H1 (cell line): ENCODE data around the gene EHBP1. TPM values are rescaled to one million over a fixed set of nuclear protein-coding genes. Genes with fewer than 3 reads are reported as not detected.

Source experiments
- CTCF ChIA-PET: fragments of 300-600 bp; sonication (Branson Sonifier 250); formaldehyde crosslinking; loops from one replicate; lab custom pipeline; 2021; ENCODE audit not compliant: partially characterized antibody; lab: Charles Lee
- POLR2A ChIA-PET: fragments of 300-600 bp; sonication (Branson Sonifier 250); formaldehyde crosslinking; loops from one replicate; lab custom pipeline; 2021; ENCODE audit warnings: inconsistent platforms; ENCODE audit not compliant: partially characterized antibody; lab: Charles Lee
- DNase-seq, 2 experiments: peaks; one replicate each; pipeline versions ENCODE4 v3.0.0 to v3.0.0-alpha.2; 2010 to 2022; ENCODE audit warnings: low spot score in 2 of 2, low read depth in 1 of 2, mixed read lengths in 1 of 2
- FAIRE-seq: peaks from 2 replicates; lab custom pipeline; 2011; peaks lifted over from hg19 to GRCh38; lab: Jason Lieb, UNC
- H2AFZ ChIP-seq: 2 replicates; pipeline ENCODE4 v1.8.1; 2012; ENCODE audit warnings: low read length, inconsistent platforms
- H2AK5ac ChIP-seq: 2 replicates; pipeline ENCODE4 v1.6.1; 2013; ENCODE audit warnings: low read depth, low read length
- H2BK120ac ChIP-seq: replicated peaks from 2 replicates; pipeline ENCODE3; 2013; ENCODE audit warnings: low read depth, low read length, inconsistent platforms
- H2BK12ac ChIP-seq: 2 replicates; pipeline ENCODE4 v1.6.1; 2013; ENCODE audit warnings: low read depth, low read length
- H2BK15ac ChIP-seq: 2 replicates; pipeline ENCODE4 v1.6.1; 2013; ENCODE audit warnings: low read length
- H2BK20ac ChIP-seq: 2 replicates; pipeline ENCODE4 v1.6.1; 2013; ENCODE audit warnings: low read length
- H2BK5ac ChIP-seq: 2 replicates; pipeline ENCODE4 v1.6.1; 2013; ENCODE audit warnings: low read depth, low read length
- H3K14ac ChIP-seq: 2 replicates; pipeline ENCODE4 v1.6.1; 2013; ENCODE audit warnings: inconsistent platforms; ENCODE audit not compliant: insufficient read length
- H3K18ac ChIP-seq: 2 replicates; pipeline ENCODE4 v1.6.1; 2013; ENCODE audit warnings: low read length; ENCODE audit errors: extremely low read depth
- H3K23ac ChIP-seq: 2 replicates; pipeline ENCODE4 v1.6.1; 2013; ENCODE audit warnings: inconsistent platforms; ENCODE audit not compliant: insufficient read length
- H3K23me2 ChIP-seq: 2 replicates; pipeline ENCODE4 v1.6.1; 2013; ENCODE audit warnings: low read depth, low read length
- H3K27ac ChIP-seq: 2 replicates; pipeline ENCODE4 v1.6.1; 2011; ENCODE audit warnings: low read depth, low read length, inconsistent platforms
- H3K27me3 ChIP-seq, 4 experiments: replicated peaks in 1 of 4; 1 replicate in 1 of 4; 2 replicates in 3 of 4; pipeline versions ENCODE4 v1.6.1 to v1.8.1; 2011 to 2013; ENCODE audit warnings: low read length in 3 of 4, mild to moderate bottlenecking in 3 of 4, inconsistent platforms in 2 of 4, mixed read lengths in 2 of 4, moderate library complexity in 1 of 4; ENCODE audit not compliant: control insufficient read depth in 3 of 4, insufficient read depth in 3 of 4; ENCODE audit errors: extremely low read depth in 1 of 4
- H3K36me3 ChIP-seq, 4 experiments: 2 replicates each; pipeline versions ENCODE4 v1.6.1 to v1.8.1; 2011 to 2013; ENCODE audit warnings: mild to moderate bottlenecking in 4 of 4, low read length in 3 of 4, moderate library complexity in 2 of 4, control low read depth in 1 of 4, inconsistent platforms in 1 of 4; ENCODE audit not compliant: insufficient read depth in 4 of 4, control insufficient read depth in 2 of 4
- H3K4ac ChIP-seq: replicated peaks from 2 replicates; pipeline ENCODE3; 2013; ENCODE audit warnings: low read length, low read depth, mixed read lengths, inconsistent platforms; ENCODE audit not compliant: insufficient read length
- H3K4me1 ChIP-seq, 4 experiments: replicated peaks in 1 of 4; 1 replicate in 1 of 4; 2 replicates in 3 of 4; pipeline versions ENCODE4 v1.6.1 to v1.8.1; 2011 to 2013; ENCODE audit warnings: low read length in 3 of 4, inconsistent platforms in 2 of 4, mixed read lengths in 1 of 4; ENCODE audit not compliant: insufficient read depth in 4 of 4, control insufficient read depth in 3 of 4
- H3K4me2 ChIP-seq, 2 experiments: 2 replicates each; pipeline versions ENCODE4 v1.6.1 to v1.8.1; 2011 to 2013; ENCODE audit warnings: low read depth in 2 of 2, low read length in 2 of 2, control low read depth in 1 of 2, inconsistent platforms in 1 of 2, mild to moderate bottlenecking in 1 of 2; ENCODE audit not compliant: insufficient read depth in 1 of 2
- H3K4me3 ChIP-seq, 4 experiments: fragments of 200-600, 300-600 bp in 1 of 4; sonication (generic), shearing (Covaris generic), sonication (Bioruptor Twin) in 1 of 4; 2 replicates each; pipeline versions ENCODE4 v1.5.1 to v1.8.1; 2011 to 2016; ENCODE audit warnings: low read length in 4 of 4, low read depth in 3 of 4, control low read depth in 2 of 4, inconsistent platforms in 2 of 4, mild to moderate bottlenecking in 2 of 4, mixed read lengths in 1 of 4, moderate library complexity in 1 of 4; ENCODE audit not compliant: insufficient read depth in 2 of 4; ENCODE audit errors: extremely low read depth in 1 of 4
- H3K56ac ChIP-seq: replicated peaks from 2 replicates; pipeline ENCODE3; 2013; ENCODE audit warnings: low read depth, mild to moderate bottlenecking, mixed read lengths, low read length, inconsistent platforms; ENCODE audit not compliant: insufficient read length
- H3K79me1 ChIP-seq: 2 replicates; pipeline ENCODE4 v1.6.1; 2013; ENCODE audit warnings: low read depth, low read length, control low read depth
- H3K79me2 ChIP-seq, 2 experiments: 2 replicates each; pipeline versions ENCODE4 v1.6.1 to v1.8.1; 2012 to 2013; ENCODE audit warnings: low read length in 2 of 2, mild to moderate bottlenecking in 2 of 2, inconsistent platforms in 1 of 2; ENCODE audit not compliant: insufficient read depth in 2 of 2, control insufficient read depth in 1 of 2
- H3K9ac ChIP-seq, 4 experiments: replicated peaks in 1 of 4; 1 replicate in 1 of 4; 2 replicates in 3 of 4; pipeline versions ENCODE4 v1.6.1 to v1.8.1; 2011 to 2013; ENCODE audit warnings: low read depth in 3 of 4, low read length in 3 of 4, control low read depth in 2 of 4, mild to moderate bottlenecking in 2 of 4, moderate library complexity in 2 of 4, inconsistent platforms in 1 of 4; ENCODE audit errors: extremely low read depth in 1 of 4
- H3K9me3 ChIP-seq, 2 experiments: 2 replicates each; pipeline versions ENCODE4 v1.6.1 to v1.8.1; 2012 to 2013; ENCODE audit warnings: mild to moderate bottlenecking in 2 of 2, moderate library complexity in 2 of 2, control low read depth in 1 of 2, inconsistent platforms in 1 of 2, low read depth in 1 of 2, low read length in 1 of 2, mixed read lengths in 1 of 2; ENCODE audit not compliant: insufficient read depth in 2 of 2
- H4K20me1 ChIP-seq, 2 experiments: replicated peaks in 1 of 2; 2 replicates each; pipeline versions ENCODE3 to v1.8.1; 2011 to 2013; ENCODE audit warnings: inconsistent platforms in 2 of 2, low read length in 2 of 2, mild to moderate bottlenecking in 1 of 2; ENCODE audit not compliant: insufficient read depth in 2 of 2, control insufficient read depth in 1 of 2
- H4K5ac ChIP-seq: 2 replicates; pipeline ENCODE4 v1.6.1; 2013; ENCODE audit warnings: low read length, low read depth, mixed read lengths, inconsistent platforms; ENCODE audit not compliant: insufficient read length
- H4K8ac ChIP-seq: 2 replicates; pipeline ENCODE4 v1.8.0; 2013; ENCODE audit warnings: mild to moderate bottlenecking, moderate library complexity, low read length, inconsistent platforms; ENCODE audit not compliant: insufficient read depth; ENCODE audit errors: extremely low read depth
- H4K91ac ChIP-seq: replicated peaks from 2 replicates; pipeline ENCODE3; 2013; ENCODE audit warnings: low read length, mixed read lengths, inconsistent platforms; ENCODE audit not compliant: insufficient read length
- CREB1 ChIP-seq: IDR thresholded peaks from 2 replicates; pipeline ENCODE4 v1.6.1; 2012; ENCODE audit warnings: inconsistent platforms
- JUN ChIP-seq: IDR thresholded peaks from 2 replicates; pipeline ENCODE4 v1.6.1; 2011; ENCODE audit warnings: low read depth, mild to moderate bottlenecking, improper control_type of control experiment, low read length
- KDM4A ChIP-seq: IDR thresholded peaks from one replicate; pipeline ENCODE4 v1.7.1; 2012; ENCODE audit warnings: low read depth, mild to moderate bottlenecking, moderate library complexity, low read length, inconsistent platforms; ENCODE audit not compliant: severe bottlenecking
- POLR2AphosphoS5 ChIP-seq: IDR thresholded peaks from 2 replicates; pipeline ENCODE4 v1.6.1; 2011; ENCODE audit warnings: low read depth, low read length
- SP1 ChIP-seq: IDR thresholded peaks from 2 replicates; pipeline ENCODE4 v1.6.1; 2011; ENCODE audit warnings: low read depth, low read length
- TAF7 ChIP-seq: optimal IDR thresholded peaks from 2 replicates; pipeline ENCODE3; 2011; ENCODE audit warnings: low read depth, mild to moderate bottlenecking, inconsistent platforms, low read length, moderate library complexity, borderline replicate concordance
- USF2 ChIP-seq: IDR thresholded peaks from 2 replicates; pipeline ENCODE4 v1.6.1; 2011; ENCODE audit warnings: low read length, improper control_type of control experiment
- ZNF274 ChIP-seq: IDR thresholded peaks from 2 replicates; pipeline ENCODE4 v1.7.0; 2012; ENCODE audit warnings: low read length, borderline replicate concordance; ENCODE audit errors: extremely low read depth
- WGBS, 2 experiments: shearing (Covaris generic) in 1 of 2; methylation state at CpG; one replicate each; pipeline versions ENCODE4 v1.1.6 to v1.1.7; 2013 to 2015; ENCODE audit warnings: low lambda C conversion rate in 2 of 2, mixed read lengths in 2 of 2, inconsistent platforms in 1 of 2, low coverage in 1 of 2, missing lambda C conversion rate in 1 of 2; ENCODE audit not compliant: insufficient replicate concordance in 2 of 2, insufficient coverage in 1 of 2, insufficient read length in 1 of 2; ENCODE audit errors: extremely low coverage in 1 of 2, missing lambda C conversion rate in 1 of 2; 5-methylcytosine and 5-hydroxymethylcytosine counted together
- polyA plus RNA-seq, 7 experiments: library from polyadenylated mRNA; depleted of rRNA in 3 of 7; stranded (reverse) in 5 of 7; unstranded in 2 of 7; fragments of >200 nt in 5 of 7; fragments of 200-250 nt in 2 of 7; gene quantifications; 1 replicate in 5 of 7; 2 replicates in 1 of 7; 4 replicates in 1 of 7; pipeline versions ENCODE4 v1.2.1 to v1.2.3, GENCODE V29; 2011 to 2013; ENCODE audit warnings: missing spikeins in 2 of 7, mixed read lengths in 2 of 7
- total RNA-seq: library from RNA; stranded (reverse); fragmentation: NEBNext Ultra II Directional; extraction: Animal tissue kit (Norgen Biotek cat#: 25700); gene quantifications from 2 replicates; pipeline ENCODE4 v1.2.1, GENCODE V29; 2021

Gene EHBP1
- total and polyA plus RNA-seq, 2 of the 8 experiments (the other 6 are each of a cell fraction or from before 2014, with no cell fraction given): 12.0 to 64.1 TPM

- no peaks in the 10 kb centered on the region for H3K4me1 ChIP-seq
- ChIA-PET POLR2A (no interaction called here), CTCF (interaction anchor here (1.9 kb wide), 1 partner anchor 15 kb away, joined by 8 read pairs; no protein-coding TSS in a partner anchor)
- no peak overlapping the region for H2AFZ ChIP-seq
- no peaks in the 10 kb centered on the region for H3K36me3 ChIP-seq
- peaks cover 0 to 4% of the 10 kb centered on the region in 2 experiments for H4K20me1 ChIP-seq
- no peak overlapping the region for H2BK12ac ChIP-seq
- H2BK120ac ChIP-seq: no peak overlapping the region
- no peak overlapping the region for H3K4me2 ChIP-seq
- H3K27ac ChIP-seq: no peak overlapping the region
- WGBS, 2 experiments: 82% methylated on average over 3 of the region's 3 CpGs; no CpG with 5 or more reads in 1 of the 2 experiments
- no peak overlapping the region for H3K14ac ChIP-seq
- H2BK5ac ChIP-seq: no peak overlapping the region
- H3K79me2 ChIP-seq: peaks cover 0 to 2% of the 10 kb centered on the region in 2 experiments; a peak in 1 of 4 replicates
- H3K4ac ChIP-seq: no peak overlapping the region
- H3K27me3 ChIP-seq: no peaks in the 10 kb centered on the region
- no peak overlapping the region for H3K23ac ChIP-seq
- no peak overlapping the region for H2BK15ac ChIP-seq
- DNase-seq (no peak), FAIRE-seq (no peak)
- H3K79me1 ChIP-seq: no peaks in the 10 kb centered on the region
- H4K91ac ChIP-seq: no peak overlapping the region
- no peak overlapping the region for H3K18ac ChIP-seq
- no peak overlapping the region for H4K5ac ChIP-seq
- no peak overlapping the region for H3K9ac ChIP-seq
- H4K8ac ChIP-seq: no peak overlapping the region
- no peaks in the 10 kb centered on the region for H3K9me3 ChIP-seq
- H2AK5ac ChIP-seq: no peak overlapping the region
- no peak for TF ChIP-seq TAF7
- TF ChIP-seq USF2: no peak
- no peak for TF ChIP-seq JUN
- TF ChIP-seq SP1: no peak
- no peak for TF ChIP-seq CREB1
- no peak for TF ChIP-seq KDM4A
- no peak for TF ChIP-seq ZNF274
- TF ChIP-seq POLR2AphosphoS5: no peak
- no peak overlapping the region for H3K56ac ChIP-seq
- H2BK20ac ChIP-seq: no peak overlapping the region
- no peaks in the 10 kb centered on the region for H3K23me2 ChIP-seq
- no peak overlapping the region for H3K4me3 ChIP-seq
Observed at GRCh38 chr2:62789918-62790317, 84.4 kb downstream of the EHBP1 start.
